GM19468 (cell line): ENCODE results near the gene NPC1.
"Not testable (repeated sequence)": the region's sequence is repeated elsewhere in the genome, so short reads cannot be mapped to it uniquely, and the experiment has no call there.

Source experiments
- ATAC-seq: cut with Tn5 transposase; IDR thresholded peaks from one replicate; pipeline ENCODE4 v1.9.1; 2021; ENCODE audit warnings: mild to moderate bottlenecking, moderate library complexity, moderate number of reproducible peaks; ENCODE audit not compliant: unreplicated experiment; ENCODE audit errors: extremely low read depth

The NPC1 gene

GRCh38 chr18:23530195-23530594 lies 56.1 kb downstream of the NPC1 start:
- ATAC-seq: no peak

- no peak for ATAC-seq
Observed at GRCh38 chr18:23529604-23530003, 56.7 kb downstream of the NPC1 start.

DNA sequence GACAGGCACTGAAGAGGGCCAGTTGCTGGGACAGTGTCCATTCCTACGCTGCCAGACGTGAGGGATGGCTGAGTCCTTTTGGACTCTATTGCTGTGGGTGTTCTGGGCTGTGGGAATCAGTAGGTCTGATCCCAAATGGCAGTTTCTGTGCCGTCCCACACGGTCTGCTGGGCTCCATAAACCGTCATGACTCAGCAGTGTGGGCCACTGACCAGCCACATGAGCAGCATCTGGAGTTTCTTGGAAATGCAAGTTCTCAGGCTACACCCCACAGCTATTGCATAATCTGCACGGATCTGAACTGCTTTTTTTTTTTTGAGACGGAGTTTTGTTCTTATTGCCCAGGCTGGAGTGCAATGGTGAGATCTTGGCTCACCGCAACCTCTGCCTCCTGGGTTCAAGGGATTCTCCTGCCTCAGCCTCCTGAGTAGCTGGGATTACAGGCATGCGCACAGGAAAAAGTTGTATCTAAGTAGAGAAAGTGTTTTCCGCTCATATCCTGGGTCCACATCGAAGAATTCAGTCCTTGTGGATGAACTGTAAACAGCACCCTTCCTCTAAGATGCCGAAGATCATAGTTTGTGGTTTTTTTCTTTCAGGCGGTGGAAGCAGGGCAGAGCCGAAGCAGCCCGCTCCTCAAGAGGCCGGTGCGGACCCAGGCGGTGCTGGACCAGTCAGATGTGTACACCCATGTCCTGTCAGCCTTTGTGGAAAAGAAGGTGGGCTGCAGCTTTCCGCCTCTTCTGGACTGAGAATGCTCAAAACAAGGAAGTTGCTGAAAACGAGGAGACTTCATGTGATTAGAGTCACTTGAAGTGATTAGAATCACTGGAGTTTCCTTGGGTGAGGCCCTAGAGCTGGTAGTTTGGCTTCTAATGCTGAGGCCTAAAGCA lies 57.5 kb downstream of the NPC1 start:
- no peak for ATAC-seq

GRCh38 chr18:23526501-23527063 lies 59.7 kb downstream of the NPC1 start:
- no peak for ATAC-seq

- ATAC-seq: no peak
Observed at GRCh38 chr18:23524213-23524707, 62.0 kb downstream of the NPC1 start.

DNA sequence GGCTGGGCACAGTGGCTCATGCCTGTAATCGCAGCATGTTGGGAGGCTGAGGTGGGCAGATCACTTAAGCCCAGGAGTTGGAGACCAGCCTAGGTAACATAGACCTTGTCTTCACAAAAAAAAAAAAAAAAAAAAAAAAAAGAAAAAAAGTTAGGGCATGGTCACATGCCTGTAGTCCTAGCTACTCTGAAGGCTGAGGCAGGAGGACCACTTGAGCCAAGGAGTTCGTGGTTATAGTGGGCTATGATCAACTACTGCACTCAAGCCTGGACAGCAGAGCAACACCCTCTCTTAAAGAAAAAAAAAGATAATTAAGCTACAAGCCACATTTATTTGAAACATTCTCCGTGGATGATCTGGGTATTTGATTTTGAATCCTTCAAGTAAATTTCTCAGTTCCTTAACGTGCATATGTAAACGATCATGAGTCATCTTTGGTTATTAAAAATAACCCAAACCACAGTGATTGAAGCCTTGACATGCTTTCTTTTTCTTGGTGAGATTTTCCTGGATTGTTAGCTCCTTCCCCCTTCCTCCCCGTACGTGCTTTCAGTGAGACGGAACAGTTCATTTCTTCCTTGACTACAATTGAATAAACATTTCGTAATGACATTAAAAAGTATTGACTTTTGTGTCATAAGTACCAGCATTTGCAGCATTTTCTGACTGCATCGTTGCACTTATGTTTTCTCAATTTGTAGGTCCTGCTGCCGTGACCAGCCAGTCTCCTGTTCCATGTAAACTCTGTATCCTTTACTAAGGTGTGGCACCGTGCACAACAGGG lies 62.7 kb downstream of the NPC1 start:
- no peak for ATAC-seq

- ATAC-seq: no peak
Observed at GRCh38 chr18:23521907-23522306, 64.4 kb downstream of the NPC1 start.

- ATAC-seq: no peak
Observed at GRCh38 chr18:23521271-23521670, 65.0 kb downstream of the NPC1 start.

DNA sequence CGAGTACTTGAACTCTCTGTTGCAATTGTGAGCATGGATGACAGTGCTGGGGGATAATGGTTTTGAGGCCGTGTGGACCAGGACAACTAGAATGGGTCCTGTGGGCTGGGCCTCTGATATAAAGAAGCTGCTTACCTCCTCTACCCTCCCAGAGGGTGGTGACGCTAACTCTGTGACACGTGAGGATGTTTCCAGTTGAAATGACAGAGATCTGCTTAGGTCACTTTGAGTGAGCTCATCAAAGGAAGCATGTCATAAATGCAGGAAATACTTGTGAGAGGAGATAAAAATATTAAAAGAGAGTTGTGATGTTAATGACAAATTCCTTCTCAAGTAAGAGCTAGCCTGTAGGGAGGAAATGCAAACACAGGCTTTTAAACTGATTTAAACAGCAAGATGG lies 66.6 kb downstream of the NPC1 start:
- no peak for ATAC-seq

DNA sequence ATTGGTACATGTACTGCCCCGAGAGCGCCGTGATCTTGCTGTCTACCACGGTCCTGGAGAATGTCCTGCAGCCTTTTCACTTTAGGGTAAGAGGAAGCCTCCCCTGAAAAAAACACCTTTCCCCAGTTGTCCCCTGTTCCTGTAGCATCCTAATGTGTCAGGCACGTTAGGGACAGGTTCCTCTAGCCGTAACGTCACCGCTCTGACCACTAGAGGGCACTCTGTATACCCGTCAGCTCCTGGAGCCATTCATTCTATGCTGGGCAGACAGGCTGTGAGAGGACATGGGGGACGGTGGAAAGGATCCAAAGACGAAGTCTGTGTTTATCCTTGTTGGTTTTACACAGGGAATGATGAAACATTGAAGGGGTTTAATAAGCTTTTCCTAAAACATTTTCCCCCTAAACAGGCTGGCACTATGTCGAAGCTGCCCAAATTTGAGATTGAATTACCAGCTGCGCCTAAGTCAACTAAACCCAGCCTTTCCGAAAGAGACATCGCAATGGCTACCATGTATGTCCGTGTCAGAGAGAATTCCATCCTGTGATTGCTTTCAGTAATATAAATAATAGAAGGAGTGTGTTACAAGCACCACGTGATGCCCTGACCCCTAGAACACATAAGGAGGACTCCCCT lies 70.3 kb downstream of the NPC1 start:
- ATAC-seq: no peak

- no peak for ATAC-seq
Observed at GRCh38 chr18:23512641-23513040, 73.7 kb downstream of the NPC1 start.

DNA sequence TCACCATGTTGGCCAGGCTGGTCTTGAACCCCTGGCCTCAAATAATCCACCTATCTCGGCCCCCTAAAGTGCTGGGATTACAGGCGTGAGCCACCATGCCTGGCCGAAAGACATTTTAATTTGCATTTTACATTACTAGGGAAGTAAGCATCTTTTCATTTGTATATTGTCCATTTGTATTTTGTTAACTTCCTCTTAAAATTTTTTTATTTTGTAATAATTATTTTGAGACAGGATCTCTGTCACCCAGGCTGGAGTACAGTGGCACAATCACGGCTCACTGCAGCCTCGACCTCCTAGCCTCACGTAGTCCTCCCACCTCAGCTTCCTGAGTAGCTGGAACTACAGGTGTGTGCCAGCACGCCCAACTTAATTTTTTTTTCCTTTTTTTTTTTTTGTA lies 74.1 kb downstream of the NPC1 start:
- not testable (repeated sequence) for ATAC-seq

GRCh38 chr18:23510923-23511322 lies 75.4 kb downstream of the NPC1 start:
- ATAC-seq: not testable (repeated sequence)

DNA sequence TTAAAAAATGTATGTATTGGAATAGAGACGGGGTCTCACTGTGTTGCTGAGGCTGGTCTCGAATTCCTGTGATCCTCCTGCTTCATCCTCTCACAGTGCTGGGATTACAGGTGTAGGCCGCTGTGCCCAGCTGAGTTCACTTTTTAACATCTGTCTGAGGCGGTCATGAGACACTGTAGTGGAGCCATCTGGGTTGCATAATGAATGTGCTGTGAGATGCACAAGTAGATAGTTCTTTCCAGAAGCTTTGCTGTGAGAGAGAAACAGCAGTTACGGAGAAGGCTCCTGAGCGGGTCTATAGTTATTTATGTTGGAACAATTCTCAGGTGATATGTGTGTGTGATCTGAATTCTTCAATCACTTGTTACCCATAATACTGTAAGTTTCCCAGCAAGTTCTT lies 79.9 kb downstream of the NPC1 start:
- no peak for ATAC-seq

GRCh38 chr18:23504720-23505119 lies 81.6 kb downstream of the NPC1 start:
- peak; percentile 62 for ATAC-seq

- no peak for ATAC-seq
Observed at GRCh38 chr18:23503963-23504344, 82.4 kb downstream of the NPC1 start.

GRCh38 chr18:23503038-23503962 lies 83.0 kb downstream of the NPC1 start, which contains the start of gene RMC1:
TSS of gene RMC1 (plus strand) at chr18:23503511. CDS start at chr18:23503619, 108 bp downstream.
- peak; percentile 49 for ATAC-seq

DNA sequence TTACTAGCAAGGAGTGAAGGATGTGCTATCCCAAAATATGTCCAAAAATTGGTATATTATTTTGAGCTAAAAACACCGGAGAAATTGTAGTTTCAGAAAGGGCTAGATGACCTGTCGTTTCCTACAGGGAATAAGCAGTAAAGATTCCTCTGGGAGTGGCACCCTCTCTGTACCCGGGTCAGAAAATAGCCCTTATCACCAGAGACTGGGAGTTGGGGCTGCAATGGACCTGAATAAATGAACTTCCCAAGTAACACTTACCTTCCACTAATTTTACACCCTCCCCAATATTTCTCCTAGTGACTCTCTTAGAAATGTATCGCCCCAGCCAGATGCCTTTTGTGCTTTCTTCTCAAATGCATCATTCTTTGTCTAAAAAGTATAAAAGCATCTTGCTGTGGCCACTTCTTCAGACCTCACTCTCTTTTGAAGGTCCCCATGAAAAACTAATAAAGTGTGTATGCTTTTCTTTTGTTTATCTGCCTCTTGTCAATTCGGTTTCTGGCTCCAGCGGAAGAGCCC lies 83.7 kb downstream of the NPC1 start:
- ATAC-seq: no peak

DNA sequence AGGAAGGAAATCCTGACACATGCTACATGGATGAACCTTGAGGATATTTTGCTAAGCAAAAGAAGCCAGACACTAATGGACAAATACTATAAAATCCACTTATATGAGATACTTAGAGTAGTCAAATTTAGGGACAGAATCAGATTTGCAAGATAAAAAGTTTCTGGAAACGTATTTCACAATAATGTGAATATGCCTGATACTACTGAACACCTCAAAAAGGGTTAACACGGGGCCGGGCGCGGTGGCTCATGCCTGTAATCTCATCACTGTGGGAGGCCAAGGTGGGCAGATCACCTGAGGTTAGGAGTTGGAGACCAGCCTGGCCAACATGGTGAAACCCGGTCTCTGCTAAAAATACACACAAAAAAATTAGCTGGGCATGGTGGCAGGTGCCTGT lies 84.7 kb downstream of the NPC1 start:
- no peak for ATAC-seq
